PFSK-1 (cell line): Measurements from ENCODE around the gene MRS2.

Experiments
- POLR2AphosphoS5 ChIP-seq: IDR thresholded peaks from 2 replicates; pipeline ENCODE4 v1.6.1; 2012; ENCODE audit warnings: low read depth, mild to moderate bottlenecking, control low read depth, low read length, moderate library complexity
- TF ChIP-seq, protein P1 (sequence below), 2 experiments: IDR thresholded peaks; 2 replicates each; pipeline versions ENCODE4 v1.6.1 to v1.8.0; 2011 to 2012; ENCODE audit warnings: low read depth in 2 of 2, low read length in 2 of 2, control low read depth in 1 of 2, inconsistent platforms in 1 of 2, mild to moderate bottlenecking in 1 of 2, moderate library complexity in 1 of 2; ENCODE audit not compliant: insufficient read depth in 1 of 2

GRCh38 chr6:24381476-24382219, 21.1 kb upstream of the MRS2 start:
- TF ChIP-seq, protein P1, sequence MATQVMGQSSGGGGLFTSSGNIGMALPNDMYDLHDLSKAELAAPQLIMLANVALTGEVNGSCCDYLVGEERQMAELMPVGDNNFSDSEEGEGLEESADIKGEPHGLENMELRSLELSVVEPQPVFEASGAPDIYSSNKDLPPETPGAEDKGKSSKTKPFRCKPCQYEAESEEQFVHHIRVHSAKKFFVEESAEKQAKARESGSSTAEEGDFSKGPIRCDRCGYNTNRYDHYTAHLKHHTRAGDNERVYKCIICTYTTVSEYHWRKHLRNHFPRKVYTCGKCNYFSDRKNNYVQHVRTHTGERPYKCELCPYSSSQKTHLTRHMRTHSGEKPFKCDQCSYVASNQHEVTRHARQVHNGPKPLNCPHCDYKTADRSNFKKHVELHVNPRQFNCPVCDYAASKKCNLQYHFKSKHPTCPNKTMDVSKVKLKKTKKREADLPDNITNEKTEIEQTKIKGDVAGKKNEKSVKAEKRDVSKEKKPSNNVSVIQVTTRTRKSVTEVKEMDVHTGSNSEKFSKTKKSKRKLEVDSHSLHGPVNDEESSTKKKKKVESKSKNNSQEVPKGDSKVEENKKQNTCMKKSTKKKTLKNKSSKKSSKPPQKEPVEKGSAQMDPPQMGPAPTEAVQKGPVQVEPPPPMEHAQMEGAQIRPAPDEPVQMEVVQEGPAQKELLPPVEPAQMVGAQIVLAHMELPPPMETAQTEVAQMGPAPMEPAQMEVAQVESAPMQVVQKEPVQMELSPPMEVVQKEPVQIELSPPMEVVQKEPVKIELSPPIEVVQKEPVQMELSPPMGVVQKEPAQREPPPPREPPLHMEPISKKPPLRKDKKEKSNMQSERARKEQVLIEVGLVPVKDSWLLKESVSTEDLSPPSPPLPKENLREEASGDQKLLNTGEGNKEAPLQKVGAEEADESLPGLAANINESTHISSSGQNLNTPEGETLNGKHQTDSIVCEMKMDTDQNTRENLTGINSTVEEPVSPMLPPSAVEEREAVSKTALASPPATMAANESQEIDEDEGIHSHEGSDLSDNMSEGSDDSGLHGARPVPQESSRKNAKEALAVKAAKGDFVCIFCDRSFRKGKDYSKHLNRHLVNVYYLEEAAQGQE (IDR thresholded peaks at IDR 0.05; ENCODE audit: insufficient read depth in 1 of 2, low read depth in 2 of 2, low read length in 2 of 2) = no peak
- no peak for TF ChIP-seq POLR2AphosphoS5
